HG03442 (cell line): ENCODE results near the gene FCAMR.

ENCODE experiments used
- ATAC-seq: cut with Tn5 transposase; IDR thresholded peaks from one replicate; pipeline ENCODE4 v1.9.1; 2021; ENCODE audit warnings: mild to moderate bottlenecking, moderate library complexity; ENCODE audit not compliant: unreplicated experiment

Gene FCAMR, protein sequence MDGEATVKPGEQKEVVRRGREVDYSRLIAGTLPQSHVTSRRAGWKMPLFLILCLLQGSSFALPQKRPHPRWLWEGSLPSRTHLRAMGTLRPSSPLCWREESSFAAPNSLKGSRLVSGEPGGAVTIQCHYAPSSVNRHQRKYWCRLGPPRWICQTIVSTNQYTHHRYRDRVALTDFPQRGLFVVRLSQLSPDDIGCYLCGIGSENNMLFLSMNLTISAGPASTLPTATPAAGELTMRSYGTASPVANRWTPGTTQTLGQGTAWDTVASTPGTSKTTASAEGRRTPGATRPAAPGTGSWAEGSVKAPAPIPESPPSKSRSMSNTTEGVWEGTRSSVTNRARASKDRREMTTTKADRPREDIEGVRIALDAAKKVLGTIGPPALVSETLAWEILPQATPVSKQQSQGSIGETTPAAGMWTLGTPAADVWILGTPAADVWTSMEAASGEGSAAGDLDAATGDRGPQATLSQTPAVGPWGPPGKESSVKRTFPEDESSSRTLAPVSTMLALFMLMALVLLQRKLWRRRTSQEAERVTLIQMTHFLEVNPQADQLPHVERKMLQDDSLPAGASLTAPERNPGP

DNA sequence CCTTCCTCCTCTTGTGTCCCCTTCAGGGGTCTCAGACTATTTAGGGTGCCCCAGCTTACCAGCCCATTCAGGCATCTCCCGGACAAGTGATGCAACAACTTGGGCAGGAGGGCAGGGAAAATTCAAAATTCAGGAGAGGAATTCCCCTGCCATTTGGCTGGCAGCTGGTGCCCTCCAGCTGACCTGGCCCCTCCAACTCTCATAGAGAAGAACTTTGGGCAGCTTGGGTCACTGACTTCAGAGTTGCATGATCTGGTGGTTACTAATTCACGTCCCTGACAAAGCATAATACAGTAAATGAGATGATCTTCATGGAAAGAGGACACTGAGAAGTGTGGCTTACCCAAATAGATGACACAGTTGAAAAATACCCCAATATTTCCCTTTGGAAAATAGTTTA, at the start of gene FCAMR:
Gene FCAMR, minus strand, starts transcription at position 15 of the 400 bp plus-strand sequence. CDS start 335 bp downstream, outside the sequence.
- no peak for ATAC-seq

DNA sequence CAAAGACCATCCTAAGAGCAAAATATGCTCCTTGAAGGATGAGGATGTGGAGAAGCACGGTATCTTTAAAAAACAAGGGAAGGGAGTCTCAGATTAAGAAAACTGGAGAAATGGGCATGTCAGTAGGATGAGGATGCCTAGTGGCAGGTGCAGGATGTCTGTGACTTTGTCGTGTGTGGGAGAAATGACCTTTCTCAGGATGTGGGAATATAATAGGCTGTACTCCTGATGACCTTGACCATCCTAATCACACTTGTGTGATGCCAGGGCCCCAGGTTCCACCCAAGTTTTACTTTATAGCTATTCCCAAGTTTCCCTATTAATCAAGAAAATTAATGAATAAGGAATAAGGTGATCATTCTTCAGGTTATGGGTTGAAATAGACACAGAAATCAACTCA, 49.4 kb upstream of the FCAMR start:
- ATAC-seq: no peak

DNA sequence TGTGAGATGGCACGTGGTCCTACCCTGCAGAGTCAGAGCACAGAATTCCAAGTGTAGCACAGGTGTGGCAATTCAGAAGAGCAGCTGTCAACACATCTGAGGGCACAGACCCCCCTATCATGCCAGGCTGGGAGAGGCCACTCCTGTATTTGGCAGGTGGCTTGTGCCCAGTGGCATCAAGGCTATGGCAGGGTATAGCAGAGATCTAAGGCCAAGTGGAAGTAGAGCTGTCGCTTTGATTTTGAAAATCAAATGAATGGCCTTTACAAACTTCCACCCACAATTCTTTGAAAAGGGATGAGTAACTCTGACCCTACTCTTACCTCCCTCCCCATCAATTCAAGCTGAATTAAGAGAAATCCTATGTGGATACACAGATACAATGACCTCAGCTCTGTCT, 48.9 kb upstream of the FCAMR start:
- no peak for ATAC-seq

GRCh38 chr1:207018707-207019106, 48.4 kb upstream of the FCAMR start:
- ATAC-seq: no peak

DNA sequence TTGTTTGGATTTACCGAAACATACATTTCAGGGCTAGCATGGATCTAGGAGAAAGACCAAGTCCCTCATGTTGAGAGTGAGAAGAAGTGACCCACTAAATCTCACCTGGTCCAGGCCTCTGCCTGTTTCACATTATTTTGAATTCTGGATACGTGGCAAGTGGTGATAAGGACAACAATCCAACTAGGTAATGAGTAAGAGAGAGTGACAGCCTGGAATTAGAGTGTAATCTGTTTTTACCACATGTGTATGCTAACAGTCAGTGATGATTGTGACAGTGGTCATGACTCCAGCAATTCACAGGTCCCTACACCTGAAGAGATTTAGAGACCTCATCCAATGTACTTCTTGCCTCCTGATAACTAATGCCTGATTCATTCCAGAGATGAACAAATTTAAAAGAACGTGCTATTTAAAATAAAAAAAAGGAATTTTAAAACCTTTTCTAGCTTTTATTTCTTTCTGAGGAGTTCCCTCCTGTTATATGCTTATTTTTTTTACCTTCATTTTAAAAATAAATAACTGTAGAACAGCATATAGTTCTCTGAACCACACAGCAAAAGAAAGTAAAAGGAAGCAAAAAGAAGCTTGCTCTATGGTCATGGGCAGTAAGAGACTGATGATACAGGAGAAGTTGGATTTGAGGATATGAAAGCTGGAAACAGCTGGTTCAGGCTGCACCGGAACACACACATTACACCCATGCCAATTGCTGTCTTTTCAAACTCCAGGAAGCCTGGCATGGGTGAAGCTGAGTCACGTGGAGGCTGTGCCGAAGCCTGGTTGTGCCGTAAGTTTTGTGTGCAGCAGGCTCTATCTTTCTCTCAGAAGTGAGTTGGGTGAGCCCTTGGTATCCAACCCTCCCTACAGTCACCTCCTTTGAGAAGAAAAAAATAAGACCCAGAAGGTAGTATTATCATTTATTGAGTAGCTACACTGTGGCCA, 47.6 kb upstream of the FCAMR start:
- no peak for ATAC-seq

DNA sequence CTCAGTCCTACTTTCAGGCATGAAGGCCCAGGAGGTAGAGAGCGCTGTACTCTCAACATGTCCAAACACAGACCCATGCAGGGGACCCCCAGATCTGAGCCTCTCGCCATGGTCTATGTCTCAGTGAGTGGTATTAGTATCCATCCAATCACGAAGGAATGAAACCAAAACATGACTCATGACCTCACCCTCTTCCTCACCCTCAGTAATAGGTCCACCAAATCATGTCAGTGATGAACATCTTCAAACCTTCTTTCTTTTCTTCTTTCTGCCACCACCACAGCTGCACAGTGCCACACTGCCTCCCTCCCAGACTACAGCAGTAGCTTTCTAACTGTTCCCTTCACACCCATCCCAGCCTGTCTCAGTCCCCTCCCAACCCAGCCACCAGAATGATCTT, 45.5 kb upstream of the FCAMR start:
- ATAC-seq: no peak

- no peak for ATAC-seq
Observed at GRCh38 chr1:207014728-207015127, 44.5 kb upstream of the FCAMR start.

GRCh38 chr1:207013321-207014085, 43.2 kb upstream of the FCAMR start:
- ATAC-seq: no peak

DNA sequence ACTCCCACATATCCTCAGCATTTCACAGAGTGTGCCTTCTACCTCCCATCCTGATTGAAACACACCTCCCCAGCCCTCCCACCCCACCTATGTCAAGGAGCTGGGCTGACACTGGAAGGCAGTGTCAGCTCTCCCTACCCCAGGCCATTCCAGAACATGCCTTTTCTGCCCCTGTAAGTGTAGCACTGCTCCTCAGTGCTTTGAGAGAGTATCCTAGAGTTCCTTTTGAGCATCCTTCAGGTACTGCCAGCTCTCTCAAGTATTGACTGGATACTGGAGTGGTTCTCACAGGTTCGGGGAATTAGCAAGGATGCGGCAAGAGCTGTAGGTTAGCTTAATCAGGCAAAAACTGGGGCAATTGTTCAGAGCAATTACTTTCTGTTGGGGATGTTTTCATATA, 40.5 kb upstream of the FCAMR start:
- no peak for ATAC-seq

- ATAC-seq: no peak
Observed at GRCh38 chr1:207009945-207010344, 39.7 kb upstream of the FCAMR start.

- ATAC-seq: no peak
Observed at GRCh38 chr1:207009182-207009850, 39.1 kb upstream of the FCAMR start.

DNA sequence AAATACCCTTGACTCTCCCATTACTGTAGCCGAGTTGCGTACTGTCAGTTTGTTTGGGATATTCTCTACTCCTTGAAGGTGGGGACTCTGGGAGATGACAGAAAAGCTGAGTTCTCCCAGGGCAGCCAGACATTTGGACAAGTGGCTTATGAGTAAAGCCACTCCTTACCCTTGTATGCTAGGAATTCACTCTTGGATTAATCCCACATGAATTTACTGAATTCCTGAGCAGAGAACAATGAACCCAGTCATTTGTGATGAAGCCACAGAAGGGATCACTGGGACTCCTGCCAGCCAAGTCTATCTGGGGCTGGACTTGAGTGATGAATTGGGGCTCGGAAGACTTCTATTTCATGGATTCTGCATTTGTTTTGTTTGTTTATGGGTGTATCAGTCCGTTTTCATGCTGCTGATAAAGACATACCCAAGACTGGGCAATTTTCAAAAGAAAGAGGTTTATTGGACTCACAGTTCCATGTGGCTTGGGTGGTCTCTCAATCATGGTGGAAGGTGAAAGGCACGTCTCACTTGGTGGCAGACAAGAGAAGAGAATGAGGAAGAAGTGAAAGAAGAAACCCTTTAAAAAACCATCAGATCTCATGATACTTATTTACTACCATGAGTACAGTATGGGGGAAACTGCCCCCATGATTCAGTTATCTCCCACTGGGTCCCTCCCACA, 37.2 kb upstream of the FCAMR start:
- ATAC-seq: no peak

DNA sequence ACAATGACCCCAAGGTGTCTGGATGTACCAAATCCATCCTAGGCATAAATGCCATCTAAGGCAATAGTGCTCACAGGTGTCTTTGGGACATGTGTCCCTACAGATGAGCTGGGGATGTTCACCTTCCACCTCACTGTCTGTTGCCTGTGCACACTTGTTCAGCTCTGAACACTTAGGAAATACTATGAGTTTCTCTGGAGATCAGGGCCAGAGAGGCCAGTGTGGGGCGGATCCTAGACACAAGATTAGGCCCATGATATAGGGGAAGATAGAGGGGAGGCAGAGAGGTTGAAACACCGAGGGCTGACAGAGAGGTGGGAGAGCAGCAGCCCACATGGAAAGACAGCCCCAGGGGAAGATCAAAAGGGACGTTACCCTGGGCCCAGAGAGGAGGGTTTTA, 36.7 kb upstream of the FCAMR start:
- ATAC-seq: no peak

DNA sequence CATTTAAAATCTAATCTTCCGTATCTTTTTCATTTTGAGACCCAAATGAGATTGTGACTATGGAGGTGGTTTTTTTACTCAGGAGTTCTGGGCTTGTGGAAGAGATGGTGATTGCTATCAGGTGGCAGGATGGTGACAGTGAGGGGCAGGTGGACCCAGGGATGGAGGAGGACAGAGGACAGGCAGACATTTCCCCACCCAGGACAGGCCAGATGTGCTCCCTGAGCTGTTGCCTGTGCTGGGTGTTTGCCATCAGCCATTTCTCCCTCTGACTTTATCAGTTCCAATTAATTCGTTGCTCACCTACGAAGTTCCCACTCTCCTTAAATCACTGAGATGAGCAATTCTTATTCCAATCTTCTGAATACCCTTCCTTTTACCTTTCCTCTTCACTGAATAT, 35.8 kb upstream of the FCAMR start:
- ATAC-seq: no peak

GRCh38 chr1:207004931-207005830, 34.9 kb upstream of the FCAMR start:
- ATAC-seq: no peak

GRCh38 chr1:207003210-207003609, 33.0 kb upstream of the FCAMR start:
- ATAC-seq: no peak

- no peak for ATAC-seq
Observed at GRCh38 chr1:207002724-207003146, 32.5 kb upstream of the FCAMR start.

DNA sequence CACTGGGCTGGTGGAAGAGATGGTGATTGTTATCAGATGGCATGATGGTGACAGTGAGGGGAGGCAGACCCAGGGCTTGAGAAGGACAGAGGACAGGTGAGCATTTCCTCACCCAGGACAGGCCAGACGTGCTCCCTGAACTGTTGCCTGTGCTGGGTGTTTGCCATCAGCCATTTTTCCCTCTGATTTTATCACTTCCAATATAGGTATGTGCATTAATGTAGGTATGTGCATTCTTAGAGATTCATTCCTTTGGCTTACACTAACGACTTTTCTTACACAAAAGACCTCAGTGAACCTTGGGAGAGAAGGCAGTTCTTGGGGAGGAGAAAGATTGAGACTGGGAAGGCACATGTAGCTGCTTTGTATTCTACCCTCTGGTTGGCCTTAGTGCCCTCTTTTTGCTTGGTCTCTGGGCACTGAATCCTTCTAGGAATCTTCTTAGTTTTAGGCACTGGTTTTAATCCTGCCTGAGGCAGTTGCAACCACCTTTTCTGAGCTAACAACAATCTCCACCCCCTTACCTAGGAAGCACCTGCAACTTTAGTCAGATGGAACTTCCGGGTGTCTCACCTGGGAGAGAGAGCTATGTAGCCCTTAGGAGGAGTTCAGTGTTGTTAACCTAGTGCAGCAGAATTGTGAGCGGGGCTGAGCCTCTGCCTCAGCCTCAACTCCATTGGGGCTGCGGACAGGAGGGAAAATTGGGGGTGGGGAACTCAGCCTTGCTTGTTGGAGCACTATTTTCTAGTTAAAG, 31.4 kb upstream of the FCAMR start:
- ATAC-seq: no peak
